ENCODE results near the gene SLMAP.
A peak's percentile ranks its signal among the peaks of the same experiment; 100 is the strongest.

SLMAP gene

GRCh38 chr3:57910990-57911389 lies 154.9 kb downstream of the SLMAP start:
- no peaks in the 10 kb centered on the region for H3F3A ChIP-seq (ENCODE audit: insufficient read depth, low read length)
- no peak overlapping the region for H3K9ac ChIP-seq (ENCODE audit: low read length)
- DNase-seq = peak; percentile 23
- H3K4me3 ChIP-seq (ENCODE audit: low read length) = no peak overlapping the region
- no peak overlapping the region for H3K27ac ChIP-seq (ENCODE audit: low read length)
- no peaks in the 10 kb centered on the region for H4K20me1 ChIP-seq (ENCODE audit: insufficient read depth, low read length)
- H2AFZ ChIP-seq (ENCODE audit: low read length) = no peak overlapping the region
- H3K9me2 ChIP-seq (replicated peaks; ENCODE audit: insufficient read depth, low read length) = no peaks in the 10 kb centered on the region
- H3K36me3 ChIP-seq (replicated peaks; ENCODE audit: insufficient read depth, low read length) = peaks cover 3% of the 10 kb centered on the region; the same call in 1 of the 2 replicates
- H3K27me3 ChIP-seq (replicated peaks; ENCODE audit: insufficient read depth, low read length) = no peaks in the 10 kb centered on the region
- TF ChIP-seq CTCF (IDR thresholded peaks at IDR 0.05; ENCODE audit: low read length) = peak; percentile 41
- no peak for TF ChIP-seq EZH2 (optimal IDR thresholded peaks at IDR 0.05; ENCODE audit: low read depth, low read length)
- no peak for TF ChIP-seq EZH2phosphoT487 (IDR thresholded peaks at IDR 0.05; ENCODE audit: low read length)
- H3K4me2 ChIP-seq (ENCODE audit: low read depth, low read length) = no peak overlapping the region
- no peaks in the 10 kb centered on the region for H3K9me3 ChIP-seq (replicated peaks; ENCODE audit: insufficient read depth, low read length)
- H3K79me2 ChIP-seq (ENCODE audit: low read length) = no peaks in the 10 kb centered on the region
- H3K4me1 ChIP-seq (ENCODE audit: low read length) = no peaks in the 10 kb centered on the region

GRCh38 chr3:57911593-57911992 lies 155.5 kb downstream of the SLMAP start:
- no peaks in the 10 kb centered on the region for H3K9me3 ChIP-seq (replicated peaks; ENCODE audit: insufficient read depth, low read length)
- no peak overlapping the region for H3K4me2 ChIP-seq (ENCODE audit: low read depth, low read length)
- peaks cover 3% of the 10 kb centered on the region; the same call in 1 of the 2 replicates for H3K36me3 ChIP-seq (replicated peaks; ENCODE audit: insufficient read depth, low read length)

GRCh38 chr3:57917601-57918000 lies 161.5 kb downstream of the SLMAP start:
- no peaks in the 10 kb centered on the region for H4K20me1 ChIP-seq (ENCODE audit: insufficient read depth, low read length)

More at GRCh38 chr3:57911593-57911992, 155.5 kb downstream of the SLMAP start:
- no peak overlapping the region for H3K9ac ChIP-seq (ENCODE audit: low read length)
- no peak for DNase-seq
- H3K4me3 ChIP-seq (ENCODE audit: low read length) = no peak overlapping the region
- H3K27ac ChIP-seq (ENCODE audit: low read length) = no peak overlapping the region
- no peaks in the 10 kb centered on the region for H3K4me1 ChIP-seq (ENCODE audit: low read length)
- H3F3A ChIP-seq (ENCODE audit: insufficient read depth, low read length) = no peaks in the 10 kb centered on the region
- H3K27me3 ChIP-seq (replicated peaks; ENCODE audit: insufficient read depth, low read length) = no peaks in the 10 kb centered on the region
- TF ChIP-seq EZH2 (optimal IDR thresholded peaks at IDR 0.05; ENCODE audit: low read depth, low read length) = no peak
- H2AFZ ChIP-seq (ENCODE audit: low read length) = no peak overlapping the region
- no peaks in the 10 kb centered on the region for H3K79me2 ChIP-seq (ENCODE audit: low read length)
- no peaks in the 10 kb centered on the region for H3K9me2 ChIP-seq (replicated peaks; ENCODE audit: insufficient read depth, low read length)
- H4K20me1 ChIP-seq (ENCODE audit: insufficient read depth, low read length) = no peaks in the 10 kb centered on the region

More at GRCh38 chr3:57917601-57918000, 161.5 kb downstream of the SLMAP start:
- H3K4me3 ChIP-seq (ENCODE audit: low read length) = no peak overlapping the region
- H3K79me2 ChIP-seq (ENCODE audit: low read length) = no peaks in the 10 kb centered on the region
- no peaks in the 10 kb centered on the region for H3K4me1 ChIP-seq (ENCODE audit: low read length)
- no peak overlapping the region for H3K4me2 ChIP-seq (ENCODE audit: low read depth, low read length)
- TF ChIP-seq EZH2 (optimal IDR thresholded peaks at IDR 0.05; ENCODE audit: low read depth, low read length) (no peak), EZH2phosphoT487 (IDR thresholded peaks at IDR 0.05; ENCODE audit: low read length) (no peak), CTCF (IDR thresholded peaks at IDR 0.05; ENCODE audit: low read length) (no peak)
- H3K9me2 ChIP-seq (replicated peaks; ENCODE audit: insufficient read depth, low read length) = no peaks in the 10 kb centered on the region
- H3K36me3 ChIP-seq (replicated peaks; ENCODE audit: insufficient read depth, low read length) = no peaks in the 10 kb centered on the region; the same call in 1 of the 2 replicates
- no peak overlapping the region for H3K9ac ChIP-seq (ENCODE audit: low read length)
- no peaks in the 10 kb centered on the region for H3F3A ChIP-seq (ENCODE audit: insufficient read depth, low read length)
- no peak for DNase-seq
- H3K27ac ChIP-seq (ENCODE audit: low read length) = no peak overlapping the region
- no peaks in the 10 kb centered on the region for H3K27me3 ChIP-seq (replicated peaks; ENCODE audit: insufficient read depth, low read length)
- H2AFZ ChIP-seq (ENCODE audit: low read length) = no peak overlapping the region
- H3K9me3 ChIP-seq (replicated peaks; ENCODE audit: insufficient read depth, low read length) = no peaks in the 10 kb centered on the region

Data from MM.1S (cell line).